NK-92 (cell line): Measurements from ENCODE around the gene CUL1.

ENCODE experiments used
- DNase-seq: peaks from one replicate; lab custom pipeline; 2025; ENCODE audit not compliant: unreplicated experiment; lab: John Stamatoyannopoulos, UW

Gene CUL1

GRCh38 chr7:148717266-148717793, 18.6 kb downstream of the CUL1 start:
- no peak for DNase-seq

DNA sequence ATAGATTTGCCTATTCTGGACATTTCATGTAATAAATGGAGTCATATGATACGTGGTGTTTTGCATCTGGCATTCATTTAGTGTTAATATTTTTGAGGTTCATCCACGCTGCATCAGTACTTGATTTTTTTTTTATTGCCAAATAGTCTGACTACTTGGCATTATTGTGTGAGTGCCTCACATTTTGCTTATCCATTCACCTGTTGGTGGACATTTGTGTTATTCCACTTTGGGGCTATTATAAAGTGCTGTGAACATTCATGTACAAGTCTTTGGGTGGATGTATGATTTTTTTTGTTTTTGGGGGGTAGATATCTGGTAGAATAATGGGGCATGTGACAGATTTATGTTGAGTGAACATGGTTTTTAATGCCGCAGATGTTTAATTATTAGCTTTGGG, 19.7 kb downstream of the CUL1 start:
- no peak for DNase-seq

GRCh38 chr7:148719753-148720152, 21.1 kb downstream of the CUL1 start:
- no peak for DNase-seq

DNA sequence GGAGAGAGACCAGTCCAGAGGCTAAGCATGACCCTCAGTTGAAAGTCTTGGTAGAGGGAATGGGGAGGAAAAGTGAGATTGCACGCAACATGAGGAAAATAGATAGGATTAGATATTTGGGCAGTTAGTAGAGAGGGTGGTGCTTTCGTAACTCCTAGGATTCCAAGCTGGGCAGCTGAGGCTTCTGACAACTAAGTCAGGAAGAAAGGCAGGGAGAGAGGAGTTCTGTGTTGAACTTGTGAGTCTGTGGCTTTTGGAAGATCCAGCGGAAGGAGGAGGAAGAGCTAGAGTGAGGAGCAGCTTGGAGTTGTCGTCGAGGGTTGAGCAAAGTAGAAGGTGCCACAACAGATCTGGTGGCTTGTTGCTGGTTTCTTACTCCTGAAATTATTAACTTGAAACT, 21.8 kb downstream of the CUL1 start:
- DNase-seq: no peak

- DNase-seq: no peak
Measured at GRCh38 chr7:148721390-148721789, 22.7 kb downstream of the CUL1 start.

- no peak for DNase-seq
Measured at GRCh38 chr7:148722340-148723165, 23.9 kb downstream of the CUL1 start.

- DNase-seq: no peak
Measured at GRCh38 chr7:148723166-148723559, 24.5 kb downstream of the CUL1 start.

DNA sequence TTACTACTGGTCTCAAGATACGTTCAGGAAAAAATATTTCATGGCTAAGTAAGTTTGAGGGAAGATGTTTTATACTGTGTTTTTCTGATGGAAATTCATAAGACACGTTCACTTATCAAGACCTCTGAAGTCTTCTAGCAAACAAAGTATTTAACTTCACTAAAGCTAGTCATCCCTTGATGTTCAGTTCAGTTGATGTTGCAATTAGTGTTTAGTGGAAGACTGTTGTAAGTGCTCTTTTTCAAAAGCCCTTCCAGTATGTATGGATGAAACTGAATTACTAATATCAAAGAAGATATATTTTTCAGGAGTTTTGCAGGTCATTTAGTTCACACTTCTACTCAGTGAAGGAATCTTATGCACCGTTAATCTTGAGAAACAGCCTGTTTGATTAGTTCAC, 25.1 kb downstream of the CUL1 start:
- DNase-seq: no peak

DNA sequence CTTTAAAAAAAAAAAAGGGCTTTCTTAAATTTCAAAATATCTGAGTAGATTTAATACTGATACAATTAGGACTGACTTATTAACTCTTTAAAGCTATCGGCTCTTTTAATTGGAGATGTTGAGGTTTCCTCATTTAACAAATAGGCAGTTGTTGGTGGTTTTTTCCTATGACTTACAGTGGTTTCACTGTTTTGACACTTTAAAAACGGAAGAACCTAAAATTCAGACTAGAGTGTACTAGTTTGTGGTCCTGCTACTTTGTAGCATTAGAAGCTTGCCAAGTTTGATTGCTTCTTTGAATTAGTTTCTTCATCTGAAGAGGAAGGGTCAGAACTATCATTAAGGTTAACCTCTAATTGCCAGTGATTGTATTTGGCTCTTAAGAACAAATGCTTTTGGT, 27.7 kb downstream of the CUL1 start:
- DNase-seq: no peak

GRCh38 chr7:148727501-148728278, 29.0 kb downstream of the CUL1 start:
- DNase-seq: no peak

DNA sequence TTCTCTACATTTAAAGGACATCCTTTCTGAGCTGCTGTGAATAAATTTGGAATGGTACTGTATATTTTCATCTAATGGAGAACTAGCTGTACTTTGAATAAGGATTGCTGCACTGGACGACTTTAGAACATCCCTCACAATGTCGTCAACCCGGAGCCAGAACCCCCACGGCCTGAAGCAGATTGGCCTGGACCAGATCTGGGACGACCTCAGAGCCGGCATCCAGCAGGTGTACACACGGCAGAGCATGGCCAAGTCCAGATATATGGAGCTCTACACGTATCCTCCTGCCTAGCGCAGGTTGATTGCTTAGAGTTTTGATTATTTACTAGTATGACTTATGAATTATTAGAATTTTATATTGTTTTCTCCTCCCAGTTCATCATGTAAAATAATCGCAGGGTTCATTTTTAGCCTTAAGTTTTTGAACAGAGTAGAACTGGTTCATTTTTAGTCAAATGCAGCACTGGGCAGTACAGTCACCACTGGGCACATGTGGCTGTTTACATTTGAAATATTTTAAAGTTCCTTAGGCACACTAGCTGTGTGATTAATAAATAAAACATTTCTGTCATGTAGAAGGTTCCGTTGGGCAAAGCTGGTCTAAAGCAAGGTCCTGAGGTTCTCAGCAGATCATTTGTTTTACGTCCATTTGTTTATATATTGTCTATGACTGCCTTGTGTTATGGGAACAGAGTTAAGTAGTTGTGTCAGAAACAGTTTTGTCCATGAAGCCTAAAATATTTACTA, 31.5 kb downstream of the CUL1 start:
- DNase-seq: no peak

DNA sequence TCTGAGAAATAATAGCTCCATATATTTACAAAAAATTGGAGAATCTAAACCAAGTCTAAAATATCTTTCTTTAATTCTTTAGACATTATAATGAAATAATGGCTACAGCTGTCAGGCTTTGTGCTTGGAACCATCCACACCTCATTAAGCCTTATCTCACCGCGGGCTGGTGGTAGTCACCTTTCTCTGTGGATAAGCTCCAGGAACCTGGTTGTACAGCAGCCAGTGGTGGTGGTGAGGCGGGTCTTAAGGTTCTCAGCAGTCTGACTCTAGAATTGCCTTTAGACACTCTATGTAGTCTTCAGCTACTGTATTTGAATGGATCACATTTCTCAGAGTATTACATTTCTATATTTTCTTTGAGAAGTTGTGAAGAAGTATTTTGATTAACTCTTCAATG, 34.2 kb downstream of the CUL1 start:
- DNase-seq: no peak

DNA sequence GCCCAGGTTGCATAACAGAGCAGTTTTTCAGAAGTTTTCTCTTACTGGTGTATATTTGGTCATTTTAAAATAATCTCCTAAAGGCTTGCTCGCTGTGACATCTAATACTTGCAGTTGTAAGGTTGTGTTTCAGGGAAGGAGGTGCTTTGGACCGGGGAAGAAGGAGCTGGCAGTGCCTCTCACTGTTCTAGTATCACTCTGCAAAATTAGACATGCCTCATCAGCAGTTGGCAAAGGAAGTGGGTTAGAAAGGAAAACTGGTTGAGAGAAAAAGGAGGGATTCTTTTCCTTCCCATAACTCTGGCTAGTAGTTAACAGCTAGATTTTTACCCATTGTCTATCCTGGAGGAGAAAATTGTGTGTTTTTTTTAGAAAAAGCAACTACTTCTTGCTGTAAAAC, 34.8 kb downstream of the CUL1 start:
- DNase-seq: no peak

- DNase-seq: no peak
Measured at GRCh38 chr7:148735141-148735540, 36.4 kb downstream of the CUL1 start.

DNA sequence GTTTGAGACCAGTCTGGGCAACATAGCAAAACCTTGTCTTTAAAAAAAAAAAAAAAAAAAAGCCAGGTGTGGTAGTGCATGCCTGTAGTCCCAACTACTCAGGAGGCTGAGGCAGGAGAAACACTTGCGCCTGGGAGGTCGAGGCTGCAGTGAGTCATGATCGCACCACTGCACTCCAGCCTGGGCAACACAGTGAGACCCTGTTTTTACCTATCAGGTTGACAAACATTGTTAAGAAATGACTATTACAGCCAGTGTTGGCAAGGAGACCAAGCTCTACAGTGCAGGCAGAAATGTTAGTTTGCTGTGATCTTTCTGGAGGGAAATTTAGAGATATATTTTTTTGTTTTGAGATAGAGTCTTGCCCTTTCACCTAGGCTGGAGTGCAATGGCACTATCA, 37.3 kb downstream of the CUL1 start:
- no peak for DNase-seq

DNA sequence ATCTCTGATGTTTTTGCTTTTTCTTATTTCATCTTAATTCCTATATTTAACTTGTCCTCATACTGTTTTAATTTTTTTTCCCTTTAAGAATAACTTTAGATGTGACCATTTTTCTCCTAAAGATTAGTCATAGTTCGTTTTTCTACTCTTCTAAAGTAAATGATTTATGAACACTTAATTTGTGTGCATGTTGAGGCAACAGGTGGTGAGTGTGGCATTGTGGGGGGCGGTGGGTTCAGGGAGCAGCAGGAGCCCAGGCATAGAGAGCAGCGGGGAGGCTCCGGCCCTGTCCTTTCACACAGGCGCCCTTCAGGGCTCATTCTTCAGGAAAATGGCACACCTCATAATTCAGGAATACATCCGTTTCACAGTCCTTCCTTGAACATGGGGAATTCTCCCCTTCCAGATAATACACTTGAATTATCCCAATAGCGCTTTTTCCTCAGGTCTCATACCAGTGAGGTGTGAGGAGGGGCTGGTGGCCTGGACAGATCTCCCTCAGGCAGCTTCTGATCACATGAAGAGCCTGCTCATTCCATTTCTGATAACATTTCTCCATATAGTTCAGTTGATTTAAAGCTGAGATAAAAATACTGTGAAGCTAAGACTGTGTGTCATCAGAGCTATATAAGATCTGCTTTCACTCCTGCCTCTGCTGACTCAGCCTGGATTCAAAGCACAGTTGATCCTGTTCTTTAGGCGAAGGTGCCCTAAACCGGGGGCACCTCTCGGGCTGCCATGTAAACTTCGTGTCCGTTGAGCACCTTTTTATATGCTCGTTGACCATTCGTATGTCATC, 40.2 kb downstream of the CUL1 start:
- no peak for DNase-seq

DNA sequence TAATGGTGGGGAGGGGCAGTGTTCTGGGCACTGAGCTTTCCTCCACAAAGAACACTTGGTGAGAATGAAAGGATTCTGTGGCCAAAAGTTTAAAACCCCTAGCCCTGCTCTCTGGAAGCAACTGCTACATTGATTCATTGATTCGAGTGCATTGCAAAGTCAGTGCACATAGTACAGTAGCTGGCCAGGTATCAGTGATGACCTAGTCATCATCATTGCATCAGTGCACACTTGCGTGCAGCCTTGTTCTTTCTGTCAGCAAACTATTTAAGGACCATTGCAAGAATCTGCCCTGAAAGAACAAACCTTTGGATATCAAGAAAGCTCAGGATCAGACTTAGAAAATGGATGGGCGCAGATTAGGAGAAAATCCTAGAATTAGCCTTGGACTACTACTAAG, 47.4 kb downstream of the CUL1 start:
- no peak for DNase-seq

DNA sequence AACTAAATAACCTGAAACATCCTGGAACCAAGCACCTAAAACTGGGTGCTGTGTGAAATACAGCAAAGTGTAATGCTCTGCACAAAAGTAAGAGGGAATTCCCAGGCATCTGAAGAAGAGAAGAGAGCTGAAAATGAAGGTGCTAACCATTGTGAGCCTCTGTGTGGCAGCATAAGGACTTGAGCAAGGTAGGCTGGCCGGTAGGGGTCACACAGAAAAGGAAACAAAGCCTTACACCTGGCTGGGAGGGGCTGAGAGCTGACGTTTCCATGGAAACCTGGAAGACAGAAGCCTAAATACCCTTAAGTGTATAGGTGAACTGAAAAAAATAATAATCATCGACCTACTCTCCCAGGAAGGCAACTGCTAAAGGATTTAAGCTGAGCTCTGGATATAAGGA, 48.6 kb downstream of the CUL1 start:
- no peak for DNase-seq

DNA sequence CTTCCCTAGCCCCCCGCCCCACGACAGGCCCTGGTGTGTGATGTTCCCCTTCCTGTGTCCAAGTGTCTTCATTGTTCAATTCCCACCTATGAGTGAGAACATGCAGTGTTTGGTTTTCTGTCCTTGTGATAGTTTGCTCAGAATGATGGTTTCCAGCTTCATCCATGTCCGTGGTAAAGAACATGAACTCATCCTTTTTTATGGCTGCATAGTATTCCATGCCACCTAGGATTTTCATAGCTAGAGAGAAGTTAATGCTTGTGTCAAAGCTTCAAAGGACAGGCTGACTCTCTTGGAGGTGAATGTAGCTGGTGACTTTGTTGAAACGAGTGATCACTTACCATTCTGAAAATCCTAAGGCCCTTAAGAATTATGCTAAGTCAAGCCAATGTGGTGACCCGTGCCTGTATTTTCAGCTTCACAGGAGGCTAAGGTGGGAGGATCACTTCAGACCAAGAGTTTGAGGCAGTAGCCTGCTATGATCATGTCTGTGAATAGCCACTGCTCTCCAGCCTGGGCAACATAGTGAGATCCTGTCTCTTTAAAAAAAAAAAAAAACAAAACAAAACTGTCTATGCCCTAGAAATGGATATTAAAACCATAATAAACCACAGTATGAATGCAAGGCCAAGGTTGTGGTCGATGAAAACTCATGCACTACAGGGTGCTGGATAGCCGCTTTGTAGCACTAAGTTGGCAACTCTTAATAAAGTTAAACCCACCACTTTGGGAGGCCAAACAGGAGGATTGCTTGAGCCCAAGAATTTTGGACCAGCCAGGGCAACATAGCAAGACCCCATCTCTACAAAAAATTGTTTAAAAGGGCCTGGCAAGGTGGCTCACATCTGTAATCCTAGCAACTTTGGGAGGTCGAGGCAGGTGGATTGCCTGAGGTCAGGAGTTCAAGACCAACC, 52.0 kb downstream of the CUL1 start:
- DNase-seq: no peak

DNA sequence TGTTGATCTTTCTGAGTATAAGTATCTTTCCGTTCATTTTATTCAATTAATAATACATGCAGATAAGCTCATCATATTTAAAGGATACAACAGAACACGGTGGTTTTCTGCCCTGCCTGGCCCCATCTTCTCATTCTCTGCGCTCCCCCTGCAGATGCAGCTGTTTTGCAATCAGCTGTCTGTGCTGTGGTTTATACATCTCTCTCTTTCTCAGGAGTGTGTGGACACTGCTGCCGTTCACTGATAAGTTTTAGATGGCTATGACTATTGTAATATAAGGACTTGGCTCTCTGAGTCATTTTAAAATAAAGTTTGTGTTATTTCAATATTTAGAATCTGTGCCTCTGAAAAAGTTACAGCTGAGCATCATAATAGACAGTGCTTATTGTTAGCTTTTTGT, 54.5 kb downstream of the CUL1 start:
- no peak for DNase-seq
